CD4-positive, alpha-beta T cell treated with Interferon gamma for 1 hour (primary cell): ENCODE measurements around the gene DDI2.

Experiments
- DNase-seq: peaks from one replicate; pipeline ENCODE4 v3.0.0-alpha.2; 2020

DDI2 gene

DNA sequence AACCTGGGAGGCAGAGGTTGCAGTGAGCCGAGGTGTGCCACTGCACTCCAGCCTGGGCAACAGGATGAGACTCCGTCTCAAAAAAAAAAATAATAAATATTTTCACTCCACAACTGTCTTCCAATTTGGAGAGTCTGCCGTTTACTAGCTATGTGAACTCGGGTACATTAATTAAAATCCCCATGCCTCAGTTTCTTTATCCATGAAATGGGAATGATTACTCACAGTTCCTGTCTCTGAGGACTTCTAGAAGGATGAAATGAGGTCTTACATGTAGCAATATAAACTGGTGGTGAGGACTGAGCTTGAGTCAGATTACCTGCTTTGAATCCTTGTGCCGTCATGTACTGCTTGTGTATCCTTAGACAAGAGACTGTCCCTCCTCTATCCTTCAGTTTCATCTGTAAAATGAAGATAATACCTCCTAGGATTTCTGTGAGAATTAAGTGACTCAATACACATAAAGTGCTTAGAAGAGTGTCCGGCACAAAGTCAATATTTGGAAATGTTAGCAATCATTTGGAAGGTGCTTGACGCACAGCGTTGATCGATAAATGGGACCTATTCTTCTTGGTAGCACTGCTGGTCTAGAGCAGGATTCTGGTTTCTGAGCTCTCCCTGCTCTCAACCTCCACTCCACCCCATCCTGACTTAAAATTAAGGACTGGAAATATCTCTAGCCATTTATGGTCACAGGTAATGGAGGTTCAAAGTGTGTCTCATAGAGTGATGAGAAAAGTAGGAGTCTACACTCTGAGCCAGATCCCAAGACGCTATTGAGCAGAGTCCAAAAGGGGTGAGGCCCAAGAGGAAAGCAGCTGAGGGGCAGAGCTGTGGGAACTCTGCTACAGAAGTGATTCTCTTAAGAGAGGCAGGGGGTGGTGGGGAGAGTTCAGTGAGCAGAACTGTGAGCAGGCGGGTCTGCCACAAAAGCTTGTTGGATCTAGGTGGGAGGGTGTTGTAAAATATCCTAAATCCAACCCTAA is 11.6 kb upstream of the DDI2 start:
- no peak for DNase-seq

DNA sequence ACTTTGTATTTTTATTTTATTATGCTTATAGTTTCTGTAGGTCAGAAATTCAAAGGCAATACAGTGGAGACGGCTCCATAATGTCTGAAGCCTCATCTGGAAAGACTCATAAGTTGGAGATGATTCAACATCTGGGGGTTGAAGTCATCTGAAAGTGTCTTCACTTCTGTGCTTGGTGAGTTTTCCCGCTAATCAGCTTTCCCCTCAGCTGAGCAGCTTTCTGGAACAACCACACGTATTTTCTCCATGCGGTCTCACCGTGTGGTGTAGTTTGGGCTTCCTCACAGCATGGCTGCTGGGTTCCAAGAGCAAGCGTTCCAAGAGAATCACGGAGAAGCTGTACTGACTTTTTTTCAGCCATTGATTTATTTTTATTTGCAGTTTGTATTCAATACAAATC is 7.6 kb upstream of the DDI2 start:
- DNase-seq, result no peak

- no peak for DNase-seq
Observed at GRCh38 chr1:15610167-15610566, 7.1 kb upstream of the DDI2 start.

GRCh38 chr1:15616373-15617172 is 685 bp upstream of the DDI2 start:
- DNase-seq, result no peak

- DNase-seq, result no peak
Observed at GRCh38 chr1:15618077-15618654, 908 bp downstream of the DDI2 start.

DNA sequence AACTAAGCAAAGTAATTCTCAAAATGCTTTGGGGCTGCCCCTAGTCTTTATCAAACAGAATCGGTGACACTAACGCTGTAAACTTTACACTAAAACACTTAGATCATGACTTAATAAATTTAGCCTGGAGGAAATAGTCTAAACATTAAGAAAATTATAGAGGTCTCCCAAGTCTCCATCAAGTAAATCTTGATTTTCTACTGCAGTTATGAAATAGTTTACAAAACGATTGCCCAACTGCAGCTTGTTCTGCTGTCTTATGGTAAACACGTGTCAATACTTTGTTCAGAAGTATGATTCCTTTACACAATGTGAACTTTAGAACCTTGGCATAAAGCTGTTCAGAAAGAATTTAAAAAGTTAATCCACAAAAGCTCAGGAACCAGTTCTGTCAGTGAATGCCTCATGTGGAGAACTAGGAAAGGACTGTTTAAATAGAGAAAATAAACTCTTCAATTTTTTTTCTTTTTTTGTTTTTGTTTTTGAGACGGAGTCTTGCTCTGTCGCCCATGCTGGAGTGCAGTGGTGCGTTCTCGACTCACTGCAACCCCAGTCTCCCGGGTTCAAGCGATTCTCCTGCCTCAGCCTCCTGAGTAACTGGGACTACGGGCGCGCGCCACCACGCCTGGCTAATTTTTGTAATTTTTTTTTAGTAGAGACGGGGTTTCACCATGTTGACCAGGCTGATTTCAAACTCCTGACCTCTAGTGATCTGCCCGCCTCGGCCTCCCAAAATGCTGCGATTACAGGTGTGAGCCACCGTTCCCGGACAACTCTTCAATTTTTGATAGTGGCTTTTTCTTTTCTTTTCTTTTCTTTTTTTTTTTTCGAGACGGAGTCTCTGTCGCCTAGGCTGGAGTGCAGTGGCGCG is 1.6 kb downstream of the DDI2 start:
- DNase-seq, result no peak

DNA sequence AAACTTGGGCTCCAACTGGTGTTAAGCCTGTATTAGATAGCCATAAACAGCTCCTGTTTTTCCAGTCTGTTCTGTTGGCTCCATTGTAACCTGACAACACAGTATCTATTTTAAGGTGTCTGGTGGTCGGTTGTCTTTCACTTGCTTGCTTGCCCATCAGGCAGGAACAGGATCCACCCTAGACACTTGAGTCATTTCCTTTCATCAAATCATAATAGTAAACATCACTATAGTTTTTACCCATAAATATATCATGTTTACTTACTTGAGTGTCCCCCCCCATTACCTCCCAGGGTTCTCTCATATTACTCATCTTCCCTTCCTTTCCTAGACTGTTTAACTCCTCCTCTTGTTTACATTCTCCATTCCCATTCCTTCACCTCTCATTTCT is 2.9 kb downstream of the DDI2 start:
- DNase-seq, result no peak

GRCh38 chr1:15620902-15621682 is 3.8 kb downstream of the DDI2 start:
- no peak for DNase-seq

- DNase-seq, result no peak
Observed at GRCh38 chr1:15621975-15622374, 4.7 kb downstream of the DDI2 start.

GRCh38 chr1:15622712-15623373 is 5.6 kb downstream of the DDI2 start:
- DNase-seq, result no peak

- DNase-seq, result no peak
Observed at GRCh38 chr1:15623435-15623834, 6.2 kb downstream of the DDI2 start.

- DNase-seq, result no peak
Observed at GRCh38 chr1:15624133-15624714, 7.0 kb downstream of the DDI2 start.

DNA sequence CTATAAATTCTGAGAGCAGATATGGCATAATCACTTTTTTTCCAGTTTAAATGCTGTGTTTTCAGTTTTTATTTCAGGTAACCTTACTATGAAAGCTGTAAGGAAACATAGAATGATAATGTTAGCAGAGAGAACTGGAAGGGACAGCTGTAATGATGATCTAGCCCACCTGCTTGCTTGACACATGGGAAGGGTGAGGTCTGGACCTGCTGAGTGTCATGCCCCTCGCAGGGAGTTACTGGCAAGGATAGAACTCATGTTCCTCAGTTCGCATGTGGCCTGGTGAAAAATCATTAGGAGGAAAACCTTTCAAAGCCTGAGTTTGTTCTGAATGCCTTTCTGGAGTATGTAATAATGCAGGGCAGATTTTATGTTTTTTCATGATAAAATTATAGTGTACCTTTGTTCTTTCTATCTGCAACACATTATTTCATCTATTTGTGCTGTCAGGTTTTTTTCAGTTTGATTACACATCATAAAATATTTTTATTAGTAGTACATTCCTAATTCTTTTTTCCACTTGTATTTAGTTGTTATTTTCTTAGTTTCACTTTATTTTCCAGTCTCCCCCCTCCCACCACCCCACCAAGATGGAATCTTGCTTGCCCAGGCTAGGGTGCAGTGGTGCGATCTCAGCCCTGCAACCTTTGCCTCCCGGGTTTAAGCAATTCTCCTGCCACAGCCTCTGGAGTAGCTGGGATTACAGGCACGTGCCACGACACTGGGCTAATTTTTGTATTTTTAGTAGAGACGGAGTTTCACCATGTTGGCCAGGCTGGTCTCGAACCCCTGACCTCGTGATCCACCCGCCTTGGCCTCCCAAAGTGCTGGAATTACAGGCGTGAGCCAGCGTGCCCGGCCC is 8.0 kb downstream of the DDI2 start:
- DNase-seq, result no peak

- DNase-seq, result no peak
Observed at GRCh38 chr1:15626269-15626950, 9.2 kb downstream of the DDI2 start.

DNA sequence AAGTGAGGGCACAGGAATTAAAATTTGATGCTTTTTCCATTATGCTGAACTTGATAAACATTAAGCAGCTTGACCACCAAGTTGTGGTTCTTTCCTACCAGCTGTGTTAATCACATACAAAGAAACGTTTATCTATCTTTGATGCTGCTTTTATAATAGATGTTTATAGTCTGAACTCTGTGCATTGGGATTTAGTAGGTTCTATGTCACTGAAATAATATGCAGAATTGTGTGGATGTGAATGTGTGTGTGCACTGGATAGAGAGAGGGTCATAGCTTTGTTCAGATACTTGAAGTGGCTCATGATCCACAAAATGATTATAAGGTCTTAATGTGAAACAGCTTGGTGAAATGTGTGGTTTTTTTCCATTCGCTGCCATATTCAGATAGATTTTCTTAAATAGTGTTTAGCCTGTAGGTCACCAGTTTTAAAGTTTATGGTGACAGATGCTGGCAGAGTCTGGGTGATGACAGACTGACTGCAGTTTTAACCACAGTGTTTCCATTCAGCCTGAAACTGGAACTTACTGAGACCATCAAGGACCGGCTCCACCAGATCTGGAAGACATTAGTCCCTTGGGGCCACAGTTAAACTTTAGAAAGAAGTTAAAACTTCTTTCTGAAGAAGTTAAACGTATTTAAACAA is 10.2 kb downstream of the DDI2 start:
- DNase-seq, result no peak

GRCh38 chr1:15628003-15628402 is 10.7 kb downstream of the DDI2 start:
- no peak for DNase-seq

DNA sequence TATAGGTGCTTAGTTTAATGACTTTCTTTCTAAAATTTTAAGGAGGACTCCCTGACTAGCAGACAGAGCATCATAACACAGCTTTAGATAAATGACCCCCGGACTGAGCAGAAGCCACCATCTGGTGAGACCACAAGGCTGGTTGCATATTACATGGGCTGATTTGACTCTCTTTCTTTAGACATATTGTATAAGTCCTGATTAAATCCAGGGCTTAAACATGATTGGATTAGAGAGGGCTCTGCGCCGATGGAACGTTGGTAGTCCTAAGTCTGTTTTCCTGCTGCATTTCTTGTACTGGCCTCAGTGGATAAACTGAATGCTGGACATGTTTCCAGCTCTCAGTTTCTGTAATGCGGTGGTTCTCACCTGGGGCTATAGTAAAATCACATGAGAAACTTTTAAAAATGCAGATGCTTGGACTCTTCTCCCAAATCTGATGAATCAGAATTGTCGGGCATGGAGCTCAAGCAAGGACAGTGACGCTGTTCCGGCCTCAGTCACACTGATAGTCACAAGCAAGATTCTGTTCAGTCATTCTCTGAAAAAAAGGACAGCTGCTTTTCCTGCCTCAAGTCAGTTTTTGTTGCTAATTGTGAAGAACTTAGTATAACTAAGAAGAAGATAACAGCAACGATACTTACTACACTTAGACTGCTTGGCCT is 16.6 kb downstream of the DDI2 start:
- DNase-seq, result no peak

DNA sequence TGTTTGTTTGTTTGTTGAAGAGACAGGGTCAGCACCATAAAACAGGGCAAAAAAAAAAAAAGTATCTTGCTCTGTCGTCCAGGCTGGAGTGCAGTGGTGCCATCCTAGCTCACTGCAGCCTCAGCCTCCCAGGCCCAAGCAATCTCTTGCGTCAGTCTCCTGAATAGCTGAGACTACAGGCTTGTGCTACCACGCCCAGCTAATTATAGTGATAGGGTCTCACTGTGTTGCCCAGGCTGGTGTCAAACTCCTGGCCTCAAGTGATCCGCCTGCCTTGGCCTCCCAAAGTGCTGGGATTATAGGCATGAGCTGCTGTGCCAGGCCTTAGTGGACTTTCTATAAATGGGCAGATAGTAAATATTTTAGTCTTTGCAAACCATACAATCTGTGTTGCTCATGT is 19.2 kb downstream of the DDI2 start:
- DNase-seq, result no peak
